Nephron progenitor cell (in vitro differentiated cells): ENCODE data around the gene CMPK2.

ENCODE experiments used
- DNase-seq: peaks from one replicate; pipeline ENCODE4 v3.0.0; 2021
- H3K27ac Mint-ChIP-seq: 2 replicates; pipeline ENCODE4 v1.8.0; 2021; ENCODE audit warnings: mild to moderate bottlenecking, moderate library complexity, mixed read lengths
- H3K27me3 Mint-ChIP-seq: 2 replicates; pipeline ENCODE4 v1.8.0; 2021; ENCODE audit warnings: mild to moderate bottlenecking, low read depth, mixed read lengths; ENCODE audit not compliant: poor library complexity
- H3K36me3 Mint-ChIP-seq: 2 replicates; pipeline ENCODE4 v1.8.0; 2021; ENCODE audit warnings: low read depth, mixed read lengths
- H3K4me1 Mint-ChIP-seq: 2 replicates; pipeline ENCODE4 v1.8.0; 2021; ENCODE audit warnings: mixed read lengths
- H3K4me3 Mint-ChIP-seq: 2 replicates; pipeline ENCODE4 v1.8.0; 2021; ENCODE audit warnings: mild to moderate bottlenecking, moderate library complexity, mixed read lengths
- H3K9me3 Mint-ChIP-seq: 2 replicates; pipeline ENCODE4 v1.8.0; 2021; ENCODE audit warnings: mild to moderate bottlenecking, moderate library complexity, mixed read lengths
- TF ChIP-seq, protein P1 (sequence below): fragments of 200-600 bp; sonication (generic); IDR thresholded peaks from 2 replicates; pipeline ENCODE4 v1.5.0; 2021; ENCODE audit warnings: antibody characterized with exemption

CMPK2 gene

DNA sequence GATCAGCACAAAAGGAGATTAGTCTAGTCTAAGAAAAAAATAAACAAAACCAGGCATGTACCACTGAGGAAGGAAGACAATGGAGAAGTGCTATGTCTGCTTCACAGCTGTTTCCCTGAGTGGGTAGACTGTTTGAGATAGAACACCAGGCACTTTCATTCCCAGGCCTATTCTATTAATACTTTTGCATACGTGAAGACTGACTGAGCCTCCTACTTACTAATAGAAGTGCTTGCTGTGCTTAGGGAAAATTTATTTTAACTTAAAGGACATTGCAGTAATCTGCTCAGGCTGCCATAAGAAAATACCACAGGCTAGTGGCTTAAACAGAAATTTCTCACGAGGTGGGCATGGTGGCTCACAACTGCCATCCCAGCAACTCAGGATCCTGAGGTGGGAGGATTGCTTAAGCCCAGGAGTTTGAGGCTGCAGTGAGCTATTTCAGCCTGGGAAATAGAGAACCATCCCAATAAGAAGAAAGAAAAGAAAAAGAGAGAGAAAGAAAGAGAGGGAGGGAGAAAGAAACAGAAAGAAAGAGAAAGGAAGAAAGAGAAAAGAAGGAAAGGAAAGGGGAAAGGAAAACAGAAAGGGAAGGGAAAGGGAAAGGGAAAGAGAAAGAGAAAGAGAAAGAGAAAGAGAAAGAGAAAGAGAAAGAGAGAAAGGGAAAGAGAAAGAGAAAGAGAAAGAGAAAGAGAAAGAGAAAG lies 33.0 kb downstream of the CMPK2 start:
- no peak for DNase-seq
- peaks cover 6% of the 10 kb centered on the region for H3K27me3 Mint-ChIP-seq
- peaks cover 18% of the 10 kb centered on the region for H3K36me3 Mint-ChIP-seq
- no peak overlapping the region for H3K4me3 Mint-ChIP-seq
- peaks cover 5% of the 10 kb centered on the region for H3K4me1 Mint-ChIP-seq
- H3K9me3 Mint-ChIP-seq, result peaks cover 53% of the 10 kb centered on the region
- TF ChIP-seq, protein P1, sequence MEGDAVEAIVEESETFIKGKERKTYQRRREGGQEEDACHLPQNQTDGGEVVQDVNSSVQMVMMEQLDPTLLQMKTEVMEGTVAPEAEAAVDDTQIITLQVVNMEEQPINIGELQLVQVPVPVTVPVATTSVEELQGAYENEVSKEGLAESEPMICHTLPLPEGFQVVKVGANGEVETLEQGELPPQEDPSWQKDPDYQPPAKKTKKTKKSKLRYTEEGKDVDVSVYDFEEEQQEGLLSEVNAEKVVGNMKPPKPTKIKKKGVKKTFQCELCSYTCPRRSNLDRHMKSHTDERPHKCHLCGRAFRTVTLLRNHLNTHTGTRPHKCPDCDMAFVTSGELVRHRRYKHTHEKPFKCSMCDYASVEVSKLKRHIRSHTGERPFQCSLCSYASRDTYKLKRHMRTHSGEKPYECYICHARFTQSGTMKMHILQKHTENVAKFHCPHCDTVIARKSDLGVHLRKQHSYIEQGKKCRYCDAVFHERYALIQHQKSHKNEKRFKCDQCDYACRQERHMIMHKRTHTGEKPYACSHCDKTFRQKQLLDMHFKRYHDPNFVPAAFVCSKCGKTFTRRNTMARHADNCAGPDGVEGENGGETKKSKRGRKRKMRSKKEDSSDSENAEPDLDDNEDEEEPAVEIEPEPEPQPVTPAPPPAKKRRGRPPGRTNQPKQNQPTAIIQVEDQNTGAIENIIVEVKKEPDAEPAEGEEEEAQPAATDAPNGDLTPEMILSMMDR, result no peak
- no peak overlapping the region for H3K27ac Mint-ChIP-seq

DNA sequence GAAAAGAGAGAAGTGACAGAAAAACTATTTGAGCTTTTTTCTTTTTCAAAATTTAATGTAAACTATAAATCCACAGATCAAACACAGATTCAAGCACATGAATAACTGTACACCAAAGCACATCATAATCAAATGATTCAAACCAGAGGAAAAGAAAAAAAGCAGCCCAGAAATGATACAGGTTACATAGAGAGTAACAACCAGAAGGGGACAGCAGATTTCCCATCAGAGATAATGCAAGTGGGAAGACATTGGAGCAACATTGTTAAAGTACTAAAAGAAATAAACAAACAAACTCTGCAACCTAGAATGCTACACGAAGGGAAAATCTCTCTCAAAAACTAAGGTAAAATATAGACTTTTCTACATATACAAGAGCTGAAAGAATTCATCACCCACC lies 34.5 kb downstream of the CMPK2 start:
- H3K36me3 Mint-ChIP-seq, result peaks cover 18% of the 10 kb centered on the region
- no peak for DNase-seq
- peaks cover 53% of the 10 kb centered on the region for H3K9me3 Mint-ChIP-seq
- TF ChIP-seq, protein P1, result no peak
- peaks cover 6% of the 10 kb centered on the region for H3K27me3 Mint-ChIP-seq
- no peak overlapping the region for H3K27ac Mint-ChIP-seq
- H3K4me1 Mint-ChIP-seq, result peaks cover 7% of the 10 kb centered on the region
- no peak overlapping the region for H3K4me3 Mint-ChIP-seq

DNA sequence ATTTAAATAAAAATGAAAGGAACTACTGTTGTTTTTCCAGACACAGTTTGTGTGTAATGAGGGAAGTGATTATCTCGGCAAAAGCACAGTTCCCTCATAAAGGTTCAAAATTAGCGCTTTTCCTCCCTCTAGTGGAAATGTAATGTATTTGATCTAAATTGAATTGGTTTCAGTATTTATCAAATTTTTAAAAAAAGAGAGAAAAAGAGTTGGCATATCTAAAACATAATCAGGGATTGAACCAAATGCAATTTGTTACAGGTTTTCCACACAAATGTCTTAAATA lies 37.5 kb downstream of the CMPK2 start:
- Mint-ChIP-seq H3K27ac (no peak overlapping the region), H3K27me3 (peaks cover 6% of the 10 kb centered on the region), H3K9me3 (peaks cover 37% of the 10 kb centered on the region), H3K36me3 (peaks cover 18% of the 10 kb centered on the region), H3K4me3 (no peak overlapping the region), H3K4me1 (peaks cover 7% of the 10 kb centered on the region)
- DNase-seq, result no peak
- TF ChIP-seq, protein P1, result peak; percentile 54

DNA sequence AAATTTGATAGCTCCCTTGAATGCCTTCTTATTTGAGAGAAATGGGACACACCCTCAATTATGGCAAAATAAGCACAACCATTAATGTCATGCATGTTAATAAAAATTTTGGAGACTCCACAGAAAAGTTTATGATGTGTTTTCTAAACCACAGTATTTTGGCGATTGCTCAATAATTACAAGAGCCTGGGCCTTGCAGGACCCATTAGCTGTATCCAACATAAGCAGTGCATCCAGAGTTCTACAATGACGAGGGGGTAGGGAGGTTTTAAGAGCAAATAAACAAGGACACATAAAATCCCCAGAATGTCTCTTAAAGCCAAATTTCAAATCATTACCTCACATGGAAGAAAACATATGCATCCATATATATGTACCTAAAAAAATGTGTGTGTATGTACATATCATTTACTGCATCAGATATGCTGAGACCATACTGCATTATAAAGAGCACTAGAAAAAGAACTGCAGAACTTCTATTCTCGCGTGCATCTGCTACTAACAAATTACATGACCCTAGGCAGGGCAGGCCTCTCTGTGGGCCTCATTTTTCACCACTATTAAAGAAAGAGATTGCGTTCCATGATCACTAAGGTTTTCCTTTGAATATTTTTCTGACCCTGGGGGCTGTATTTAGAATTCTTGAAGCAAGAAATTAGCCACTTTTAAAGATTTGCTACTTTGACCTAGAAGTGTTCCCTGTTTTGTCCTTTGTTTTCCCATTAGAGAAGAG lies 38.0 kb downstream of the CMPK2 start:
- H3K27ac Mint-ChIP-seq, result no peak overlapping the region
- peaks cover 32% of the 10 kb centered on the region for H3K9me3 Mint-ChIP-seq
- TF ChIP-seq, protein P1, result no peak
- H3K27me3 Mint-ChIP-seq, result peaks cover 6% of the 10 kb centered on the region
- DNase-seq, result no peak
- peaks cover 18% of the 10 kb centered on the region for H3K36me3 Mint-ChIP-seq
- no peak overlapping the region for H3K4me3 Mint-ChIP-seq
- H3K4me1 Mint-ChIP-seq, result peaks cover 7% of the 10 kb centered on the region

DNA sequence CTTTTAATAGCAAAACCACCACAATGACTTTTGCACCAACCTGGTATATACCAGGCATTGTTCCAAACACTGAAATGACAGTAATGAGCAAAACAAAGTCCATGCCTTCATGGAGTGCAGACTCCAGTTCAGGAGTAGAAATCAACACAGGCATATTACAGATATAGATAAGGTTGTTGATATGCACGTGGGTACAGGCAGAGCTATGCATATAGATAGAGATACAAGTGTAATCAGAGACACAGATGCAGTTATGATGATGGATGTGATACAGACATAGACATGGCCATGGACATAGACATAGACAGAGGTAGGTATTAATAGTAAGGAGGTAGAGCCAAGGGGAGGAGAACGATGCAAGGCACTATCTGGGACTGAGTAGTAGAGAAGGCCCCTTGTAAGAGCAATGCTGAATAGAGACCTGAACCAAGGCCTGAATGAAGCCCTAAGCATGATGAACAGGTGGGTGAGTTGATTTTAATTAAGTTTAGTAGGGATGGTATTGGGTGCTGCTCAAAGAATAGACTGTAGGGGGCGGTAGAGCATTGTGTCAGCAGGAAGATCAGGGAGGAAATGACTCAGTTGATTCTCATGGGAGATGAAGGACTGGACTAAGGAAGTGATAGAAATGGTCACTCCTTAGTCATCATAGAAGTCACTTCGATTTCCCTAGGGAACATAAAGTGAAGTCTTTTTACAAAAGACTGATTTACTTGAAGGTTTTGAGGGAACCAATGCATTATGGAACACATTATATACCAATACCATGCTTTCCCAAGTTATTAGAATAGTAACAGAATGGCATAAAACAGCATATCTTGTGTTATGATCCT lies 39.4 kb downstream of the CMPK2 start:
- Mint-ChIP-seq H3K4me1 (peaks cover 11% of the 10 kb centered on the region), H3K27ac (no peak overlapping the region), H3K36me3 (peaks cover 15% of the 10 kb centered on the region), H3K9me3 (peaks cover 24% of the 10 kb centered on the region), H3K4me3 (no peak overlapping the region), H3K27me3 (peaks cover 5% of the 10 kb centered on the region)
- TF ChIP-seq, protein P1, result peak; percentile 47
- no peak for DNase-seq
